ENCODE measurements around the gene CARD8. TPM values are rescaled to one million over a fixed set of nuclear protein-coding genes. Genes with fewer than 3 reads are reported as not detected.
A peak's percentile ranks its signal among the peaks of the same experiment; 100 is the strongest.

CARD8 gene
- total RNA-seq, 1 experiment from 2014 or later: 8.7 TPM

- BruUV-seq (replicated peaks): no TSS peak
These were observed 16.1 kb downstream of the CARD8 start for GRCh38 chr19:48239582-48240141.

GRCh38 chr19:48239120-48239519 is 16.6 kb downstream of the CARD8 start:
- Histone ChIP-seq H3F3A (ENCODE audit: low read length, unreplicated experiment) (no peaks in the 10 kb centered on the region), H3K4me2 (ENCODE audit: low read length) (no peak overlapping the region), H3K9me2 (replicated peaks; ENCODE audit: low read length) (no peaks in the 10 kb centered on the region), H3K4me3 (ENCODE audit: low read length) (no peak overlapping the region), H2AFZ (ENCODE audit: low read length) (no peak overlapping the region), H3K9me3 (ENCODE audit: low read length) (no peaks in the 10 kb centered on the region), H3K4me1 (ENCODE audit: insufficient read depth, low read length) (0 out of 2 replicates have a peak, but pooled peaks cover 6% of the 10 kb centered on the region), H3K9ac (ENCODE audit: low read length) (no peak overlapping the region), H3K27me3 (ENCODE audit: low read length) (no peaks in the 10 kb centered on the region), H4K20me1 (ENCODE audit: low read length) (no peaks in the 10 kb centered on the region), H3K36me3 (ENCODE audit: low read depth, low read length) (no peaks in the 10 kb centered on the region), H3K27ac (ENCODE audit: low read length) (no peak overlapping the region), H3K79me2 (ENCODE audit: low read length) (no peaks in the 10 kb centered on the region)
- DNase-seq: no peak
- ChIA-PET POLR2A (ENCODE audit: unreplicated experiment) (no interaction called here), CTCF (no interaction called here)
- TF ChIP-seq EZH2 (IDR thresholded peaks at IDR 0.05; ENCODE audit: low read length, unreplicated experiment): no peak
- intact Hi-C loops (cut with micrococcal nuclease): no loop called here
- no TSS peak for BruUV-seq (replicated peaks)
- no peak for ATAC-seq

More at GRCh38 chr19:48239582-48240141, 16.1 kb downstream of the CARD8 start:
- Histone ChIP-seq H3K79me2 (ENCODE audit: low read length) (no peaks in the 10 kb centered on the region), H3K4me1 (ENCODE audit: insufficient read depth, low read length) (peaks cover 6% of the 10 kb centered on the region; the same call in 1 of the 2 replicates), H3K9me3 (ENCODE audit: low read length) (no peaks in the 10 kb centered on the region), H3K27ac (ENCODE audit: low read length) (no peak overlapping the region), H3F3A (ENCODE audit: low read length, unreplicated experiment) (no peaks in the 10 kb centered on the region), H2AFZ (ENCODE audit: low read length) (no peak overlapping the region), H4K20me1 (ENCODE audit: low read length) (no peaks in the 10 kb centered on the region), H3K36me3 (ENCODE audit: low read depth, low read length) (no peaks in the 10 kb centered on the region), H3K4me3 (ENCODE audit: low read length) (no peak overlapping the region), H3K9ac (ENCODE audit: low read length) (no peak overlapping the region), H3K4me2 (ENCODE audit: low read length) (no peak overlapping the region), H3K27me3 (ENCODE audit: low read length) (no peaks in the 10 kb centered on the region), H3K9me2 (replicated peaks; ENCODE audit: low read length) (no peaks in the 10 kb centered on the region)
- CTCF ChIA-PET: no interaction called here
- DNase-seq (peak; percentile 27), ATAC-seq (no peak)
- intact Hi-C loops (cut with micrococcal nuclease): no loop called here
- TF ChIP-seq EZH2phosphoT487 (IDR thresholded peaks at IDR 0.05; ENCODE audit: borderline replicate concordance, low read length) (no peak), EZH2 (IDR thresholded peaks at IDR 0.05; ENCODE audit: low read length, unreplicated experiment) (no peak), CTCF (conservative IDR thresholded peaks at IDR 0.05; ENCODE audit: low read depth, low read length) (no peak)
- POLR2A ChIA-PET (ENCODE audit: unreplicated experiment): no interaction called here

- DNase-seq: no peak
- Histone ChIP-seq H3K36me3 (ENCODE audit: low read depth, low read length) (no peaks in the 10 kb centered on the region), H3K4me2 (ENCODE audit: low read length) (no peak overlapping the region), H3K4me1 (ENCODE audit: insufficient read depth, low read length) (0 out of 2 replicates have a peak, but pooled peaks cover 6% of the 10 kb centered on the region), H4K20me1 (ENCODE audit: low read length) (no peaks in the 10 kb centered on the region), H3K27ac (ENCODE audit: low read length) (no peak overlapping the region), H3K79me2 (ENCODE audit: low read length) (no peaks in the 10 kb centered on the region), H2AFZ (ENCODE audit: low read length) (no peak overlapping the region), H3K9me3 (ENCODE audit: low read length) (no peaks in the 10 kb centered on the region), H3K9ac (ENCODE audit: low read length) (no peak overlapping the region), H3F3A (ENCODE audit: low read length, unreplicated experiment) (no peaks in the 10 kb centered on the region), H3K9me2 (replicated peaks; ENCODE audit: low read length) (no peaks in the 10 kb centered on the region), H3K4me3 (ENCODE audit: low read length) (no peak overlapping the region), H3K27me3 (ENCODE audit: low read length) (no peaks in the 10 kb centered on the region)
- no peak for ATAC-seq
- ChIA-PET CTCF (no interaction called here), POLR2A (ENCODE audit: unreplicated experiment) (no interaction called here)
- TF ChIP-seq EZH2phosphoT487 (IDR thresholded peaks at IDR 0.05; ENCODE audit: borderline replicate concordance, low read length): no peak
- TF ChIP-seq EZH2 (IDR thresholded peaks at IDR 0.05; ENCODE audit: low read length, unreplicated experiment): no peak
- TF ChIP-seq CTCF (conservative IDR thresholded peaks at IDR 0.05; ENCODE audit: low read depth, low read length): no peak
- BruUV-seq (replicated peaks): no TSS peak
- intact Hi-C loops (cut with micrococcal nuclease): no loop called here
These were observed 18.7 kb downstream of the CARD8 start for GRCh38 chr19:48237057-48237456.
